Osteocyte (in vitro differentiated cells): ENCODE data around the gene IPO4. TPM values are rescaled to one million over a fixed set of nuclear protein-coding genes. Genes with fewer than 3 reads are reported as not detected.

ENCODE experiments used
- DNase-seq: peaks from one replicate; pipeline ENCODE4 v3.0.0; 2021; ENCODE audit warnings: mixed read lengths; ENCODE audit not compliant: unreplicated experiment; ENCODE audit errors: extremely low spot score
- H3K27ac Mint-ChIP-seq: one replicate; pipeline ENCODE4 v1.8.0; 2021; ENCODE audit warnings: mild to moderate bottlenecking, mixed read lengths; ENCODE audit not compliant: unreplicated experiment
- H3K27me3 Mint-ChIP-seq: one replicate; pipeline ENCODE4 v1.8.0; 2021; ENCODE audit warnings: mixed read lengths; ENCODE audit not compliant: unreplicated experiment
- H3K36me3 Mint-ChIP-seq: one replicate; pipeline ENCODE4 v1.8.0; 2021; ENCODE audit warnings: mixed read lengths; ENCODE audit not compliant: unreplicated experiment
- H3K4me1 Mint-ChIP-seq: one replicate; pipeline ENCODE4 v1.8.0; 2021; ENCODE audit warnings: mixed read lengths; ENCODE audit not compliant: unreplicated experiment
- H3K4me3 Mint-ChIP-seq: one replicate; pipeline ENCODE4 v1.8.0; 2021; ENCODE audit warnings: mild to moderate bottlenecking, moderate library complexity, mixed read lengths; ENCODE audit not compliant: unreplicated experiment
- H3K9me3 Mint-ChIP-seq: one replicate; pipeline ENCODE4 v1.8.0; 2021; ENCODE audit warnings: mixed read lengths; ENCODE audit not compliant: unreplicated experiment
- CTCF ChIP-seq: fragments of 200-600 bp; sonication (generic); IDR thresholded peaks from 2 replicates; pipeline ENCODE4 v1.5.0; 2021; ENCODE audit warnings: antibody characterized with exemption, mild to moderate bottlenecking, moderate library complexity
- total RNA-seq: library from RNA; stranded (reverse); gene quantifications from 2 replicates; pipeline ENCODE4 v1.2.1, GENCODE V29; 2021

Gene IPO4
- total RNA-seq, 1 donor from 2014 or later = 36.5 TPM

GRCh38 chr14:24149302-24149969 lies 39.2 kb downstream of the IPO4 start:
- H3K36me3 Mint-ChIP-seq = peaks cover 20% of the 10 kb centered on the region
- peak overlapping the region; percentile 44 for H3K4me3 Mint-ChIP-seq
- TF ChIP-seq CTCF = no peak
- no peaks in the 10 kb centered on the region for H3K27me3 Mint-ChIP-seq
- peaks cover 24% of the 10 kb centered on the region for H3K4me1 Mint-ChIP-seq
- no peak for DNase-seq
- no peak overlapping the region for H3K27ac Mint-ChIP-seq
- H3K9me3 Mint-ChIP-seq = no peaks in the 10 kb centered on the region

- no peak for TF ChIP-seq CTCF
- no peaks in the 10 kb centered on the region for H3K27me3 Mint-ChIP-seq
- DNase-seq = no peak
- peaks cover 24% of the 10 kb centered on the region for H3K4me1 Mint-ChIP-seq
- peaks cover 21% of the 10 kb centered on the region for H3K36me3 Mint-ChIP-seq
- H3K9me3 Mint-ChIP-seq = no peaks in the 10 kb centered on the region
- no peak overlapping the region for H3K27ac Mint-ChIP-seq
- peak overlapping the region; percentile 99 for H3K4me3 Mint-ChIP-seq
Measured at GRCh38 chr14:24147761-24148428, 40.7 kb downstream of the IPO4 start.

- Mint-ChIP-seq H3K27ac (peak within 1 kb of the TSS; percentile 99), H3K4me3 (peak within 1 kb of the TSS; percentile 99), H3K9me3 (no peaks in the 10 kb centered on the region), H3K27me3 (no peaks in the 10 kb centered on the region), H3K36me3 (peaks cover 21% of the 10 kb centered on the region), H3K4me1 (peaks cover 27% of the 10 kb centered on the region)
- peak; percentile 98 for DNase-seq
- TF ChIP-seq CTCF = no peak
Measured at GRCh38 chr14:24146978-24147760, 41.4 kb downstream of the IPO4 start, which contains the start of gene RNF31. RNF31 (plus strand) TSS chr14:24147498; CDS start chr14:24147699, 201 bp downstream.

GRCh38 chr14:24146453-24146977 lies 42.1 kb downstream of the IPO4 start, which contains the start of gene PSME2:
PSME2 (minus strand) TSS chr14:24146610; CDS start chr14:24146581, 29 bp downstream.
- Mint-ChIP-seq H3K36me3 (peaks cover 18% of the 10 kb centered on the region), H3K4me3 (peak within 1 kb of the TSS; percentile 99), H3K27ac (peak within 1 kb of the TSS; percentile 99), H3K4me1 (peaks cover 30% of the 10 kb centered on the region), H3K9me3 (no peaks in the 10 kb centered on the region), H3K27me3 (no peaks in the 10 kb centered on the region)
- TF ChIP-seq CTCF = no peak
- DNase-seq = peak; percentile 99
